Caco-2 (cell line): Measurements from ENCODE around the gene SH3BP2. TPM values are rescaled to one million over a fixed set of nuclear protein-coding genes. Genes with fewer than 3 reads are reported as not detected.

ENCODE experiments used
- BruUV-seq: library from RNA; stranded (reverse); fragments of 400-500 nt; replicated peaks from 2 replicates; lab custom pipeline; 2021; lab: Mats Ljungman, UMichigan
- CTCF ChIA-PET: fragments of 300-600 bp; sonication (Branson Sonifier 250); formaldehyde crosslinking; loops from one replicate; lab custom pipeline; 2022; ENCODE audit warnings: antibody characterized with exemption; lab: Charles Lee
- POLR2A ChIA-PET: fragments of 300-600 bp; sonication (Branson Sonifier 250); formaldehyde crosslinking; loops from one replicate; lab custom pipeline; 2022; ENCODE audit warnings: antibody characterized with exemption; lab: Charles Lee
- DNase-seq, 2 experiments: peaks; one replicate each; pipeline versions ENCODE4 v3.0.0 to v3.0.0-alpha.2; 2020 to 2022
- H3K27me3 ChIP-seq: replicated peaks from 2 replicates; pipeline ENCODE4 v1.6.0; 2011; ENCODE audit warnings: low read length; ENCODE audit not compliant: control insufficient read depth, insufficient read depth
- H3K36me3 ChIP-seq: 2 replicates; pipeline ENCODE4 v1.5.1; 2011; ENCODE audit warnings: low read length; ENCODE audit not compliant: control insufficient read depth, insufficient read depth
- H3K4me1 ChIP-seq: fragments of 250-450 bp; sonication (Bioruptor Pico); 2 replicates; pipeline ENCODE4 v1.5.1; 2020; ENCODE audit warnings: mild to moderate bottlenecking
- H3K4me3 ChIP-seq: 2 replicates; pipeline ENCODE4 v1.5.1; 2011; ENCODE audit warnings: low read depth, mild to moderate bottlenecking, control low read depth, low read length
- H3K9me3 ChIP-seq: fragments of 250-450 bp; sonication (Bioruptor Pico); 2 replicates; pipeline ENCODE4 v1.5.1; 2020; ENCODE audit warnings: mild to moderate bottlenecking, moderate library complexity
- H3K27ac Mint-ChIP-seq: one replicate; pipeline ENCODE4 v1.8.0; 2022; ENCODE audit warnings: mixed read lengths; ENCODE audit not compliant: unreplicated experiment
- H3K27me3 Mint-ChIP-seq: one replicate; pipeline ENCODE4 v1.8.0; 2022; ENCODE audit warnings: mixed read lengths; ENCODE audit not compliant: insufficient read depth, unreplicated experiment
- H3K36me3 Mint-ChIP-seq: one replicate; pipeline ENCODE4 v1.8.0; 2022; ENCODE audit warnings: mild to moderate bottlenecking, mixed read lengths; ENCODE audit not compliant: insufficient read depth, unreplicated experiment
- H3K4me1 Mint-ChIP-seq: one replicate; pipeline ENCODE4 v1.8.0; 2022; ENCODE audit warnings: low read depth, mixed read lengths; ENCODE audit not compliant: unreplicated experiment
- H3K4me3 Mint-ChIP-seq: one replicate; pipeline ENCODE4 v1.8.0; 2022; ENCODE audit warnings: mild to moderate bottlenecking, moderate library complexity, mixed read lengths; ENCODE audit not compliant: unreplicated experiment
- H3K9me3 Mint-ChIP-seq: one replicate; pipeline ENCODE4 v1.8.0; 2022; ENCODE audit warnings: mixed read lengths; ENCODE audit not compliant: unreplicated experiment
- CTCF ChIP-seq, 2 experiments: fragments of 200-600 bp in 1 of 2; IDR thresholded peaks; 1 replicate in 1 of 2; 2 replicates in 1 of 2; pipeline versions ENCODE4 v1.5.1 to v1.8.0; 2011 to 2022; ENCODE audit warnings: antibody characterized with exemption in 1 of 2, control low read depth in 1 of 2, inconsistent platforms in 1 of 2, low read depth in 1 of 2, low read length in 1 of 2, mild to moderate bottlenecking in 1 of 2, moderate library complexity in 1 of 2; ENCODE audit not compliant: insufficient read depth in 1 of 2, severe bottlenecking in 1 of 2, unreplicated experiment in 1 of 2
- intact Hi-C: fragments of 100-400 bp; cut with micrococcal nuclease; formaldehyde crosslinking; loops from one replicate; pipeline ENCODE4 v1.10.0; 2022; ENCODE audit not compliant: unreplicated experiment
- total RNA-seq: library from RNA; stranded (reverse); gene quantifications from 2 replicates; pipeline ENCODE4 v1.2.3, GENCODE V29; 2022

Gene SH3BP2
- total RNA-seq, 1 experiment from 2014 or later, result 44.4 TPM

GRCh38 chr4:2836391-2836859 lies 43.5 kb downstream of the SH3BP2 start:
- Mint-ChIP-seq H3K36me3 (peaks cover 13% of the 10 kb centered on the region), H3K4me3 (no peak overlapping the region), H3K27me3 (no peaks in the 10 kb centered on the region), H3K27ac (no peak overlapping the region), H3K9me3 (no peaks in the 10 kb centered on the region), H3K4me1 (no peaks in the 10 kb centered on the region)
- Histone ChIP-seq H3K9me3 (no peaks in the 10 kb centered on the region), H3K27me3 (no peaks in the 10 kb centered on the region), H3K4me1 (no peaks in the 10 kb centered on the region), H3K36me3 (no peaks in the 10 kb centered on the region), H3K4me3 (no peak overlapping the region)
- intact Hi-C loops, result no loop called here
- no peak for DNase-seq
- BruUV-seq, result no TSS peak
- TF ChIP-seq CTCF (IDR thresholded peaks at IDR 0.05; ENCODE audit: insufficient read depth in 1 of 2, low read depth in 1 of 2, low read length in 1 of 2, severe bottlenecking in 1 of 2, unreplicated experiment in 1 of 2), result no peak
- CTCF ChIA-PET, result no interaction called here
- POLR2A ChIA-PET, result no interaction called here

- no peaks in the 10 kb centered on the region for H3K36me3 ChIP-seq
- H3K4me1 Mint-ChIP-seq, result peaks cover under 1% of the 10 kb centered on the region
- H3K9me3 ChIP-seq, result no peaks in the 10 kb centered on the region
- no peak overlapping the region for H3K4me3 ChIP-seq
- peaks cover 19% of the 10 kb centered on the region for H3K36me3 Mint-ChIP-seq
- no TSS peak for BruUV-seq
- H3K4me1 ChIP-seq, result no peaks in the 10 kb centered on the region
- no peak overlapping the region for H3K27ac Mint-ChIP-seq
- intact Hi-C loops, result no loop called here
- DNase-seq, result no peak
- H3K4me3 Mint-ChIP-seq, result no peak overlapping the region
- no peaks in the 10 kb centered on the region for H3K27me3 Mint-ChIP-seq
- H3K9me3 Mint-ChIP-seq, result no peaks in the 10 kb centered on the region
- H3K27me3 ChIP-seq, result no peaks in the 10 kb centered on the region
- TF ChIP-seq CTCF (IDR thresholded peaks at IDR 0.05; ENCODE audit: insufficient read depth in 1 of 2, low read depth in 1 of 2, low read length in 1 of 2, severe bottlenecking in 1 of 2, unreplicated experiment in 1 of 2), result no peak
- ChIA-PET POLR2A (no interaction called here), CTCF (no interaction called here)
Observed at GRCh38 chr4:2837110-2837903, 44.4 kb downstream of the SH3BP2 start.

GRCh38 chr4:2837904-2838496 lies 45.1 kb downstream of the SH3BP2 start:
- Histone ChIP-seq H3K4me1 (peaks cover 5% of the 10 kb centered on the region), H3K9me3 (no peaks in the 10 kb centered on the region), H3K36me3 (no peaks in the 10 kb centered on the region), H3K4me3 (no peak overlapping the region), H3K27me3 (no peaks in the 10 kb centered on the region)
- H3K27me3 Mint-ChIP-seq, result no peaks in the 10 kb centered on the region
- no TSS peak for BruUV-seq
- POLR2A ChIA-PET, result no interaction called here
- H3K27ac Mint-ChIP-seq, result no peak overlapping the region
- CTCF ChIA-PET, result no interaction called here
- intact Hi-C loops, result no loop called here
- peaks cover 6% of the 10 kb centered on the region for H3K4me1 Mint-ChIP-seq
- H3K36me3 Mint-ChIP-seq, result peaks cover 17% of the 10 kb centered on the region
- no peak for TF ChIP-seq CTCF (IDR thresholded peaks at IDR 0.05; ENCODE audit: insufficient read depth in 1 of 2, low read depth in 1 of 2, low read length in 1 of 2, severe bottlenecking in 1 of 2, unreplicated experiment in 1 of 2)
- no peaks in the 10 kb centered on the region for H3K9me3 Mint-ChIP-seq
- DNase-seq, result no peak
- H3K4me3 Mint-ChIP-seq, result no peak overlapping the region
